Neural cell (in vitro differentiated cells): ENCODE data around the gene SPARCL1.

Experiments used
- EP300 ChIP-seq: fragments of 450-650 bp; conservative IDR thresholded peaks from 2 replicates; pipeline ENCODE4 v1.6.1; 2014; ENCODE audit warnings: antibody characterized with exemption, mild to moderate bottlenecking, moderate library complexity; ENCODE audit not compliant: poor library complexity, severe bottlenecking
- EZH2 ChIP-seq: fragments of 200-600, 300-800 bp; shearing (Covaris generic), sonication (generic); IDR thresholded peaks from 2 replicates; pipeline ENCODE4 v1.6.1; 2014; ENCODE audit warnings: antibody characterized with exemption, low read length, borderline replicate concordance, mild to moderate bottlenecking; ENCODE audit not compliant: insufficient read depth, poor library complexity, severe bottlenecking
- MXI1 ChIP-seq: fragments of 450-650 bp; conservative IDR thresholded peaks from 2 replicates; pipeline ENCODE4 v1.6.1; 2014; ENCODE audit warnings: antibody characterized with exemption, mild to moderate bottlenecking; ENCODE audit not compliant: poor library complexity, severe bottlenecking
- POLR2AphosphoS5 ChIP-seq: IDR thresholded peaks from 2 replicates; pipeline ENCODE4 v1.6.1; 2012
- RAD21 ChIP-seq: fragments of 450-650 bp; conservative IDR thresholded peaks from 2 replicates; pipeline ENCODE4 v1.6.1; 2014; ENCODE audit warnings: antibody characterized with exemption, mild to moderate bottlenecking, moderate library complexity
- SMC3 ChIP-seq: fragments of 450-650 bp; conservative IDR thresholded peaks from 2 replicates; pipeline ENCODE4 v1.6.1; 2014; ENCODE audit warnings: antibody characterized with exemption, mild to moderate bottlenecking, moderate library complexity; ENCODE audit not compliant: poor library complexity
- TAF1 ChIP-seq: IDR thresholded peaks from 2 replicates; pipeline ENCODE4 v1.6.1; 2012; ENCODE audit warnings: low read depth
- TF ChIP-seq, protein P1 (sequence below): fragments of 450-650 bp; IDR thresholded peaks from 2 replicates; pipeline ENCODE4 v1.5.1; 2014; ENCODE audit warnings: antibody characterized with exemption, mild to moderate bottlenecking, moderate library complexity; ENCODE audit not compliant: poor library complexity, severe bottlenecking
- TF ChIP-seq, protein P2 (sequence below): IDR thresholded peaks from 2 replicates; pipeline ENCODE4 v1.6.1; 2012; ENCODE audit warnings: borderline replicate concordance

- TF ChIP-seq, protein P1, sequence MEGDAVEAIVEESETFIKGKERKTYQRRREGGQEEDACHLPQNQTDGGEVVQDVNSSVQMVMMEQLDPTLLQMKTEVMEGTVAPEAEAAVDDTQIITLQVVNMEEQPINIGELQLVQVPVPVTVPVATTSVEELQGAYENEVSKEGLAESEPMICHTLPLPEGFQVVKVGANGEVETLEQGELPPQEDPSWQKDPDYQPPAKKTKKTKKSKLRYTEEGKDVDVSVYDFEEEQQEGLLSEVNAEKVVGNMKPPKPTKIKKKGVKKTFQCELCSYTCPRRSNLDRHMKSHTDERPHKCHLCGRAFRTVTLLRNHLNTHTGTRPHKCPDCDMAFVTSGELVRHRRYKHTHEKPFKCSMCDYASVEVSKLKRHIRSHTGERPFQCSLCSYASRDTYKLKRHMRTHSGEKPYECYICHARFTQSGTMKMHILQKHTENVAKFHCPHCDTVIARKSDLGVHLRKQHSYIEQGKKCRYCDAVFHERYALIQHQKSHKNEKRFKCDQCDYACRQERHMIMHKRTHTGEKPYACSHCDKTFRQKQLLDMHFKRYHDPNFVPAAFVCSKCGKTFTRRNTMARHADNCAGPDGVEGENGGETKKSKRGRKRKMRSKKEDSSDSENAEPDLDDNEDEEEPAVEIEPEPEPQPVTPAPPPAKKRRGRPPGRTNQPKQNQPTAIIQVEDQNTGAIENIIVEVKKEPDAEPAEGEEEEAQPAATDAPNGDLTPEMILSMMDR: no peak
- TF ChIP-seq POLR2AphosphoS5: no peak
- no peak for TF ChIP-seq EZH2
- TF ChIP-seq TAF1: no peak
- no peak for TF ChIP-seq MXI1
- TF ChIP-seq RAD21: no peak
- TF ChIP-seq EP300: no peak
- TF ChIP-seq, protein P2, sequence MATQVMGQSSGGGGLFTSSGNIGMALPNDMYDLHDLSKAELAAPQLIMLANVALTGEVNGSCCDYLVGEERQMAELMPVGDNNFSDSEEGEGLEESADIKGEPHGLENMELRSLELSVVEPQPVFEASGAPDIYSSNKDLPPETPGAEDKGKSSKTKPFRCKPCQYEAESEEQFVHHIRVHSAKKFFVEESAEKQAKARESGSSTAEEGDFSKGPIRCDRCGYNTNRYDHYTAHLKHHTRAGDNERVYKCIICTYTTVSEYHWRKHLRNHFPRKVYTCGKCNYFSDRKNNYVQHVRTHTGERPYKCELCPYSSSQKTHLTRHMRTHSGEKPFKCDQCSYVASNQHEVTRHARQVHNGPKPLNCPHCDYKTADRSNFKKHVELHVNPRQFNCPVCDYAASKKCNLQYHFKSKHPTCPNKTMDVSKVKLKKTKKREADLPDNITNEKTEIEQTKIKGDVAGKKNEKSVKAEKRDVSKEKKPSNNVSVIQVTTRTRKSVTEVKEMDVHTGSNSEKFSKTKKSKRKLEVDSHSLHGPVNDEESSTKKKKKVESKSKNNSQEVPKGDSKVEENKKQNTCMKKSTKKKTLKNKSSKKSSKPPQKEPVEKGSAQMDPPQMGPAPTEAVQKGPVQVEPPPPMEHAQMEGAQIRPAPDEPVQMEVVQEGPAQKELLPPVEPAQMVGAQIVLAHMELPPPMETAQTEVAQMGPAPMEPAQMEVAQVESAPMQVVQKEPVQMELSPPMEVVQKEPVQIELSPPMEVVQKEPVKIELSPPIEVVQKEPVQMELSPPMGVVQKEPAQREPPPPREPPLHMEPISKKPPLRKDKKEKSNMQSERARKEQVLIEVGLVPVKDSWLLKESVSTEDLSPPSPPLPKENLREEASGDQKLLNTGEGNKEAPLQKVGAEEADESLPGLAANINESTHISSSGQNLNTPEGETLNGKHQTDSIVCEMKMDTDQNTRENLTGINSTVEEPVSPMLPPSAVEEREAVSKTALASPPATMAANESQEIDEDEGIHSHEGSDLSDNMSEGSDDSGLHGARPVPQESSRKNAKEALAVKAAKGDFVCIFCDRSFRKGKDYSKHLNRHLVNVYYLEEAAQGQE: no peak
- no peak for TF ChIP-seq SMC3
Measured at GRCh38 chr4:87506974-87507701, 22.0 kb downstream of the SPARCL1 start.
